GM06990 (cell line): Measurements from ENCODE around the gene CACNB2.

ENCODE experiments used
- DNase-seq: peaks from one replicate; pipeline ENCODE4 v3.0.0-alpha.2; 2011; ENCODE audit not compliant: insufficient read length; ENCODE audit errors: extremely low read depth
- H3K27me3 ChIP-seq: replicated peaks from 2 replicates; pipeline ENCODE4 v1.6.0; 2011; ENCODE audit warnings: low read length; ENCODE audit not compliant: control insufficient read depth, insufficient read depth
- H3K36me3 ChIP-seq: 2 replicates; pipeline ENCODE4 v1.5.1; 2011; ENCODE audit warnings: low read length; ENCODE audit not compliant: control insufficient read depth, insufficient read depth
- H3K4me3 ChIP-seq: replicated peaks from 2 replicates; pipeline ENCODE4 v1.5.1; 2011; ENCODE audit warnings: low read depth, mild to moderate bottlenecking, control low read depth, low read length
- TF ChIP-seq, protein P1 (sequence below): IDR thresholded peaks from 2 replicates; pipeline ENCODE4 v1.5.1; 2011; ENCODE audit warnings: low read length, control low read depth, mild to moderate bottlenecking, inconsistent platforms; ENCODE audit not compliant: insufficient read depth, poor library complexity, severe bottlenecking

Gene CACNB2

DNA sequence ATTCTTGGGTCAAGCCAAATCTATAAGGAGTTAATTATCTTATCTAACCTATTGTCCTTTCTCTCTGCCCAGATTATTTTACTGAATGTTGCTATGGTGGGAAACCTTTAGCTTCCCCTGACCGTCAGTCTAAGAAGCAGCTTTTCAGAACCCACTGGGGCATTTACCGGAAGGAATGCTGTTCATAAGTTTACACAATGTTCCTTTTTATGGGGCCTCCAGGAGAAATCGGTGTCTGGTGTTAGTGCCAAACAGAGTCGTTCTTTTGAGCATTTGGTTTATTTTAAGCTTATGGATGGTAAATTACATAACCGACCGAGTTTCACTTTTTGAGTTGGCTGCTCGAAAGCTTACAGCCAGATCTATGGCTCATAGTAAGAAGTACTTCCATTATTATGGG, 111.9 kb downstream of the CACNB2 start:
- TF ChIP-seq, protein P1, sequence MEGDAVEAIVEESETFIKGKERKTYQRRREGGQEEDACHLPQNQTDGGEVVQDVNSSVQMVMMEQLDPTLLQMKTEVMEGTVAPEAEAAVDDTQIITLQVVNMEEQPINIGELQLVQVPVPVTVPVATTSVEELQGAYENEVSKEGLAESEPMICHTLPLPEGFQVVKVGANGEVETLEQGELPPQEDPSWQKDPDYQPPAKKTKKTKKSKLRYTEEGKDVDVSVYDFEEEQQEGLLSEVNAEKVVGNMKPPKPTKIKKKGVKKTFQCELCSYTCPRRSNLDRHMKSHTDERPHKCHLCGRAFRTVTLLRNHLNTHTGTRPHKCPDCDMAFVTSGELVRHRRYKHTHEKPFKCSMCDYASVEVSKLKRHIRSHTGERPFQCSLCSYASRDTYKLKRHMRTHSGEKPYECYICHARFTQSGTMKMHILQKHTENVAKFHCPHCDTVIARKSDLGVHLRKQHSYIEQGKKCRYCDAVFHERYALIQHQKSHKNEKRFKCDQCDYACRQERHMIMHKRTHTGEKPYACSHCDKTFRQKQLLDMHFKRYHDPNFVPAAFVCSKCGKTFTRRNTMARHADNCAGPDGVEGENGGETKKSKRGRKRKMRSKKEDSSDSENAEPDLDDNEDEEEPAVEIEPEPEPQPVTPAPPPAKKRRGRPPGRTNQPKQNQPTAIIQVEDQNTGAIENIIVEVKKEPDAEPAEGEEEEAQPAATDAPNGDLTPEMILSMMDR = no peak
- H3K27me3 ChIP-seq = no peaks in the 10 kb centered on the region; the same call in 1 of the 2 replicates
- H3K36me3 ChIP-seq = no peaks in the 10 kb centered on the region
- H3K4me3 ChIP-seq = no peak overlapping the region
- no peak for DNase-seq

DNA sequence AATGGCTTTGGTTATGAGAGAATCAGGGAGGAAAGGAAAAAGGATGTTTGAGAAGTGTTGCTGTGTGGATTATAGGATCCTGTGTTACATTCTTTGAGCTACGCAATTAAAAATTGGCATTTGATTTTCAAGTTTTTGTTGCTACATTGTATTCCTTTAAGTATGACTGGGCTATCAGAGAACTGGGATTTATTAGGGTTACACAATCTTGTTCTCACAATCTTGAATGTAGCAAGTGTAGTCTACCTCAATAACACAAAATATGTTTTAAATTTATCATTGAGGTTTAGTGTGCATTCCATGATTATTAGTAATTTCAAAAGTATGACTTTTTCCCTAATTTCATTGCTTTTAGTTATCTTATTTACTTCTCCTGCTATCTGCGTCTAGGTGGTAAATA, 113.9 kb downstream of the CACNB2 start:
- H3K4me3 ChIP-seq = no peak overlapping the region
- TF ChIP-seq, protein P1 = no peak

DNA sequence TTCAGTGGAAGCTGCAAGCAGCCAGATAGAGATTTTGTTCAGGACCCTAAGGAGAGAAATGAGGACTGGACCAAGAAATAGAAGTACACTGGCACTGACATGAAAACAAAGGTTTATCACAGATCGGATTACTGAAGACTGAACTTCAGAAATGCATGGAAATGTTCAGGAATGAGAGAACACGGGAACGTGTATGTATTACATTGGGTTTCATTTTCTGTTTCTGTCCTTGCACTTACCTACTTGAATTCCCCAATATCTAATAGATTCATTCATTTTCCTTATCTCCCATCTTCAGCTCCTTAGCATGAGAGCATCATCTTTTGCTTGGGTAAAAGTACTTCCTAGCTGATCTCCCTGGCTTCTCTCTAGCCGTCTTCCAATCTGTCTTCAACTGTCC, 114.5 kb downstream of the CACNB2 start:
- Histone ChIP-seq H3K4me3 (no peak overlapping the region), H3K27me3 (no peaks in the 10 kb centered on the region; the same call in 1 of the 2 replicates), H3K36me3 (no peaks in the 10 kb centered on the region)
- no peak for DNase-seq
- TF ChIP-seq, protein P1 = no peak

More for the DNA sequence above, 113.9 kb downstream of the CACNB2 start:
- no peak for DNase-seq
- H3K27me3 ChIP-seq = no peaks in the 10 kb centered on the region; the same call in 1 of the 2 replicates
- H3K36me3 ChIP-seq = no peaks in the 10 kb centered on the region

DNA sequence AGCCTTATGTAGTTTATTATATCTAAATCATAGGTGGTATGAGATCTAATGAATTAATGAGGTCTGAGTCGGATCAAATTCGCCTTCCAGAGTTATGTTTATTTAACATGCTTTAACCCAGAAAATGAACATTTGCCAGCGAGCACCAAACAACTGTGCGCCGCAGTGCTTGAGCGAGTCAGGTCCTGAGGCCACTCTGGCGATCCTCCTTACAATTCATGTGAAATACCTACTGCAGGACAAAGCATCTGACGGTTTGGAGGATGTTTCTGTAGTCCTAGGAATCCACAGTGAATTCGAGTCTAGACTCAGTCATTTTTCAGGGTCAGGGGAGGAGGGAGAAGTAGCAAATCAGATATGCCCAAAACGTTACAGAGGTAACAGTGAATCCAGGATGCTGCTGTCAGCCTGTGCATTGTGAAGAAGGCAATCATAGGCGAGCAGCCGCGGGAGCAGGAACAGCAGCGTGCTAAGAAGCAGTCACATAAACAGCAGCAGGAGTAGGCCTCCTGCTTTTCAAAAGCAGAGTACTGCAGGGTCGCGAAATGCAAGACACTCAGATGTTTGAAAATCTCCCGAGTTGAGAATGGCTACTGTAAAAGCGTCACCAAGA, 120.2 kb downstream of the CACNB2 start:
- Histone ChIP-seq H3K27me3 (no peaks in the 10 kb centered on the region), H3K36me3 (no peaks in the 10 kb centered on the region), H3K4me3 (no peak overlapping the region)
- no peak for DNase-seq
- TF ChIP-seq, protein P1 = no peak

DNA sequence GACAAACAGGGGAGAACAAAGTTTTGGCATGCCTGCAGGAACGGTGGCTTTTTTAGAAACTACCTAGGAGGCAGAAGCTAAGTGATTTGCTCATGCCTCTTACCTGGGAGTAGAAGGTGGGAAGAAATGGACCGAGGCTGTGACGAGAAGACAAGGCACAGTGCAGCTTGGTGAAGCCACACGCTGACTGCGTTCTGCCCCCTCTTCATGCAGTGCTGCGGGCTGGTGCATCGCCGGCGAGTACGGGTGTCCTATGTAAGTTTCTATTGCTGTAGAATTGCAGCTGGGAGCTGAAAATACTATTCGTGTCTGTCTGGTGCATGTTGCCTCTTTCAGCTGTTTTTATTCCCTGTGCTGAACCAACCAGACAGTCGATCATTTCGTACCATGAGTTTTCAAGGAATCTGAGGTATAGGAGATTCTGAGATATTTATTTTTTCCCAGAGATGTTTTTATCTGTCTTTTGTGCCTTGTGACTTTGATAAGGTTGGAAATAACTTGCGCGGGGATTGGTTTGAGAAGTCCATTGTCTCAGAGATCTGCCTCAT, 120.9 kb downstream of the CACNB2 start:
- no peak overlapping the region for H3K4me3 ChIP-seq
- no peaks in the 10 kb centered on the region for H3K27me3 ChIP-seq
- no peaks in the 10 kb centered on the region for H3K36me3 ChIP-seq
- TF ChIP-seq, protein P1 = no peak
- DNase-seq = no peak
